Effector memory CD4-positive, alpha-beta T cell (primary cell): ENCODE results near the gene E2F8.

Source experiments
- DNase-seq, 3 donors: peaks; one replicate each; pipeline ENCODE4 v3.0.0-alpha.2; 2020
- H3K27ac ChIP-seq: 2 replicates; pipeline ENCODE4 v1.7.0; 2013; ENCODE audit warnings: mild to moderate bottlenecking, low read length, moderate library complexity; ENCODE audit not compliant: insufficient read depth, poor library complexity, severe bottlenecking
- H3K27me3 ChIP-seq: replicated peaks from 2 replicates; pipeline ENCODE4 v1.7.0; 2013; ENCODE audit warnings: mild to moderate bottlenecking, low read length; ENCODE audit not compliant: insufficient read depth, control insufficient read depth, poor library complexity, severe bottlenecking
- H3K36me3 ChIP-seq: 2 replicates; pipeline ENCODE4 v1.7.0; 2013; ENCODE audit warnings: mild to moderate bottlenecking, low read length, moderate library complexity; ENCODE audit not compliant: control insufficient read depth, insufficient read depth
- H3K4me1 ChIP-seq: 2 replicates; pipeline ENCODE4 v1.7.0; 2013; ENCODE audit warnings: low read length, mild to moderate bottlenecking; ENCODE audit not compliant: control insufficient read depth, insufficient read depth, poor library complexity, severe bottlenecking
- H3K4me3 ChIP-seq: 2 replicates; pipeline ENCODE4 v1.7.0; 2013; ENCODE audit warnings: low read length, low read depth, mild to moderate bottlenecking; ENCODE audit not compliant: insufficient read depth, poor library complexity, severe bottlenecking
- H3K9me3 ChIP-seq: 2 replicates; pipeline ENCODE4 v1.7.0; 2013; ENCODE audit warnings: mild to moderate bottlenecking, low read length, moderate library complexity; ENCODE audit not compliant: control insufficient read depth

The E2F8 gene

DNA sequence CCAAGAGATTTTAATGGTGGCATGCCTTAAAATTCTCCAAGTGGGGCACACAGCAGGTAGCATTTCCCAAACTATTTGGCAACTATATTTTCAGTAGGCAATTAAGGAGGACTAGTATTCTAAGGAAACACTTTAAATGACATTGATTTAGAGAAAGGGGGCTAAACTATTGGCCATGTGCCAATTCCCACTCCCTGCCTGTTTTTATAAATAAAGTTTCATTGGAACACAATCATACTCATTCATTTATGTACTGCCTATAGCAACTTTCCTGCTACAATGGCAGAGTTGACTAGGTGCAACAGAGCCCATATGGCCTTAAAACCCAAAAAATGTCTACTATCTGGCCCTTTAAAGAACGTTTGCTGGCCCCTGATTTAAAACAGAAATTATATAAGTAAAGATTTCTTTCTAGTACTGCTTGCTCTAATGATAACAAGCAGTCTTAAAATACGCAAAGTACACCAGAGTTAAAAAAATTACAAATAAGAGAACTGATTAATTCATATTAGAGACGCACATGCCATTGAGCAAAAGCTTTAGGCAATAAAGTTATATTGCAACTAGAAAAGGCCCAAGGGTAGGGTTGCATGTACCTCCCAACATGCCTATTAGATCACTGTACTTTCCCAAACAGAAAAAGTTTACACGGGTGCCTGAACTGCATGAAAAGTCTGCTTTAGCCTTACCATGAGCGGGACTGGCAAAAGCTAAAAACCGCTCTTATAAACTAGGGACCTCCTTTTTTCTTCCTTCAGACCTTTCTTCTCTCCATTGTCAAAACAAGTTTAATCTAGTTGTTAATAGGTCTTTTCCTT lies 14.2 kb downstream of the E2F8 start:
- H3K36me3 ChIP-seq = no peaks in the 10 kb centered on the region
- no peak overlapping the region for H3K4me3 ChIP-seq
- H3K27me3 ChIP-seq = no peaks in the 10 kb centered on the region
- H3K4me1 ChIP-seq = no peaks in the 10 kb centered on the region
- no peak for DNase-seq
- no peak overlapping the region for H3K27ac ChIP-seq
- no peaks in the 10 kb centered on the region for H3K9me3 ChIP-seq

DNA sequence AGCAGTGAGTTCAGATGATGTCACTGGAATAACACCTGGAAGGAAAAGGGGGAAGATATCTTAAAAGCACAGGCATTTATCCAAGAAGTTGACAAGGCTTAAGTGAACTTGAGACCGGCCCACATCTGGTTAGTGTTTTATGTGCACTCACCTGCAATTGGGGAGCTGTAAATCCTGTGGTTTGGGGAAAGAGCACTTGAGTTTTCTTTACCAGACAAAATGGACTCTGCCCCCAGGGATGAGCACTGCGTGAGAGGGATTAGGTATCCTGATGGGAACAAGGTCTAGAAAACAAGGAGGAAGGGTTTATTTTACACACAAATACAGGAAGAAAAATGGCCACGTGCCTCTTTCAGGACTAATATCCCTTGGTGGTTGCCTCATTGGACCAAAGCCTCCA lies 15.2 kb downstream of the E2F8 start:
- no peaks in the 10 kb centered on the region for H3K4me1 ChIP-seq
- DNase-seq = no peak
- H3K9me3 ChIP-seq = no peaks in the 10 kb centered on the region
- H3K27me3 ChIP-seq = no peaks in the 10 kb centered on the region
- H3K36me3 ChIP-seq = no peaks in the 10 kb centered on the region
- no peak overlapping the region for H3K4me3 ChIP-seq
- no peak overlapping the region for H3K27ac ChIP-seq

DNA sequence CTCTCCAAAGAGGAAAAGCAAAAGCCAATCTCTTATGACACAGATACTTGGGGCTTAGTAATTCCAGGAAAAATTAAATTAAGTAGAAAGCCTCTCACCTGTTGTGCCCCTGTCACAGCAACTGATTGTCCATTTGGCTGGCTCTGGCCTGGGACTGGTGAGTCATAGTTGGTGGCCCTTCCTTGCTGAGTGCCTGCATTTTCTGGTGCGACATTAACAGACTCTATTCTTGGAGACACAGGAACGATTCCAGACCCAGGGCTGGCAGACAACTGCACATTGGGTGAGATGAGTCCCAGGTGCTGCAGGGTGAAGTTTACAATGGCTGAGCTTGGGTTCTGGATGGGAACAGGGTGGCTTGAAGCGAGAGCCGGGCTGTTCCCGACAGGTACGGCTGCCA lies 15.6 kb downstream of the E2F8 start:
- no peaks in the 10 kb centered on the region for H3K9me3 ChIP-seq
- no peaks in the 10 kb centered on the region for H3K36me3 ChIP-seq
- no peak overlapping the region for H3K4me3 ChIP-seq
- H3K27me3 ChIP-seq = no peaks in the 10 kb centered on the region
- H3K4me1 ChIP-seq = no peaks in the 10 kb centered on the region
- H3K27ac ChIP-seq = no peak overlapping the region
- DNase-seq = no peak

GRCh38 chr11:19220903-19221724 lies 19.6 kb downstream of the E2F8 start:
- H3K4me1 ChIP-seq = no peaks in the 10 kb centered on the region
- H3K27me3 ChIP-seq = no peaks in the 10 kb centered on the region
- no peaks in the 10 kb centered on the region for H3K9me3 ChIP-seq
- no peak for DNase-seq
- no peak overlapping the region for H3K4me3 ChIP-seq
- no peaks in the 10 kb centered on the region for H3K36me3 ChIP-seq
- no peak overlapping the region for H3K27ac ChIP-seq

DNA sequence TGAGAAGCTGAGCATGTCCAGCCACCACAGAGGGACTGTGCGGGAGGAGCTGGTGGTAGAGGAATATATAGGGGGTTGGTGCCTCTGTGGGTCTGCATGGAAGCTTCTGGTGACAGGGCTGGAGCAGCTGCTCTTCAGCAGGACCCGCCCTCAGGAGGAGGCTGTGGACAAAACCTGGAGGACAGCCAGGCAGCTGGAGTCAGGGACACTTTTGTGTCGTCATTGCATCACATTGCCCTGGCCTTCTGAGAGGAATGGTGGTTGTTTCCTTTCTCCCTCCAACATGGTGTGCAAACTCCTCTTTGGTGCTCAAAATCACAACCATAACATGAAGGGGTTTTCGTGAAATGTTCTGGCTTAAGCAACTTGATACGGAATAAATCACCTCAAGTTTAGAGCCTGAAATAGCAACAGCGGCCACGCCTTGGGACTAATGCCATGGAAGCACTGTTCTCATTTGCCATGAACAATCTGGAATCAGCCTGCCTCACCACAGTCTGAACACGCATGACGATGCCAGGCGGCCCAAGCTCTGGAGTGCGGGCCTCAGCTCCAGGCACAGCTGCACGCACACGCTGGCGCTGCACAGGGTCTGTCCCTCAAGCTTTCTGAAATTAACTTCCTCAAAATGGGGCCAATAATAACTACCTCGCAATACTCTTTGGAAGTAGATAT lies 21.8 kb downstream of the E2F8 start:
- Histone ChIP-seq H3K9me3 (no peaks in the 10 kb centered on the region), H3K27me3 (no peaks in the 10 kb centered on the region), H3K36me3 (no peaks in the 10 kb centered on the region), H3K4me3 (no peak overlapping the region), H3K27ac (no peak overlapping the region), H3K4me1 (no peaks in the 10 kb centered on the region)
- no peak for DNase-seq

DNA sequence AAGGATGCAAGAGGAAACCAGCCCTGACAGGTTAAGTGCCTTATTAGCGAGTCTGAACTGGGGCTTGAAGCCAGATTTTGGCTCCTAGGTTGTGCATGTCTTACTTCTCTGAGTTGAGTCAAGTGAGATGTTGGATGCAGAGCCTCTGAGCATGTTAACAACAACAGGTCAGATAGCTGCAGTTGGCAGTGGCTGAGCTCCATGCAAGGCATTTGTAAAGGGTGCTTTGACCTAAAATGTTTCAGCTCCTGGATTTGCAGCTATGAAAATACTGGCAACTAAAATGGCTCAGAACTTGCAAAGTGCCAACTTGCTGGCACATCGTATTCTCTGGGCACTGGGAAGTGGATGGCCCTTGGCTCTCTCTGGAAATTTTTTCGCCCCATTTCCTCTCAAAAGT lies 22.5 kb downstream of the E2F8 start:
- no peak overlapping the region for H3K27ac ChIP-seq
- DNase-seq = no peak
- H3K27me3 ChIP-seq = no peaks in the 10 kb centered on the region
- H3K36me3 ChIP-seq = no peaks in the 10 kb centered on the region
- H3K4me1 ChIP-seq = no peaks in the 10 kb centered on the region
- no peaks in the 10 kb centered on the region for H3K9me3 ChIP-seq
- H3K4me3 ChIP-seq = no peak overlapping the region

DNA sequence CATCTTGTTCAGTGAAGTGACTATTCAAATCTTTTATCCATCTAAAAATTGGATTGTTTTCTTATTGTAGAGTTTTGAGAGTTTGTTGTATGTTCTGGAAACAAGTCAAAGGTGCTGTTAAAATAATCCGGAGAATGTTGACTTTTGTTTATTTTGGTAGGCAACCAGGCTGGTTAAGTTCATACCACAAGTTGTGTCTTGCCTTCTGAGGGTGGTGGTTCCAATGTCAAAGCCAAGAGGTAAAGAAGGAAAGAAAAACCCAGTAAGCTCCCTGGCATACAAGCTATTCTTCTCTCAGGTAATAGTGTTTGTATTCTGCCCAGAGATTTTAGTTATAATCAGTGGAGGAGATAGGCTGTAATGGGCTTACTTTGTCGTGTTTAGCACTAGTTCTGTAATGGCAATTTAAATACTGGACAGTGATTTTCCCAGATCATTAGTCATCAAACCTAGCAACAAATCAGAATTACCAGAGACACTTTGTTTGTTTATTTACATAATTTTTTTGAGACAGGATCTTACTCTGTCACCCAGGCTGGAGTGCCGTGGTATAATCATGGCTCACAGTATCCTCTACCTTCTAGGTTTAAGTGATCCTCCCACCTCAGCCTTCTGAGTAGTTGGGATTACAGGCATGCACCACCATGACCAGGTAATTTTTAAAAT lies 23.9 kb downstream of the E2F8 start:
- Histone ChIP-seq H3K27me3 (no peaks in the 10 kb centered on the region), H3K4me1 (no peaks in the 10 kb centered on the region), H3K4me3 (no peak overlapping the region), H3K9me3 (no peaks in the 10 kb centered on the region), H3K27ac (no peak overlapping the region), H3K36me3 (no peaks in the 10 kb centered on the region)
- DNase-seq = no peak

DNA sequence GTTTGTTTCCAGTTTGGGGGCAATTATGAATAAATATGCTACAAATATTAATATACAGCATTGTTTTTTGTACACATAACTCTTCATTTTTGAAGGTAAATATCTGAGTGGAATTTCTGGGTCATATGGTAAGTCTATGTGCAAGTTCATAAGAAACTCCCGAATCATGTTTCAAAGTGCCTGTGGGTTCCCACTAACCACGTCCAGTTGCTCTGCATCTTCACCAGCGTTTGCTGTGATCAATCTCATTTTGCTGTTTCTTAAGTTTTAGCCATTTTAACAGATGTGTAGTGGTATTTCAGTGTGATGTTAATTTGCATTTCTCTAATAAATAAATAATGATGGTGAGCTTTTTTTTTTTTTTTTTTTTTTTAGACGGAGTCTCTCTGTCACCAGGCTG lies 24.7 kb downstream of the E2F8 start:
- H3K4me1 ChIP-seq = no peaks in the 10 kb centered on the region
- no peaks in the 10 kb centered on the region for H3K9me3 ChIP-seq
- H3K4me3 ChIP-seq = no peak overlapping the region
- no peaks in the 10 kb centered on the region for H3K36me3 ChIP-seq
- H3K27ac ChIP-seq = no peak overlapping the region
- no peak for DNase-seq
- H3K27me3 ChIP-seq = no peaks in the 10 kb centered on the region

DNA sequence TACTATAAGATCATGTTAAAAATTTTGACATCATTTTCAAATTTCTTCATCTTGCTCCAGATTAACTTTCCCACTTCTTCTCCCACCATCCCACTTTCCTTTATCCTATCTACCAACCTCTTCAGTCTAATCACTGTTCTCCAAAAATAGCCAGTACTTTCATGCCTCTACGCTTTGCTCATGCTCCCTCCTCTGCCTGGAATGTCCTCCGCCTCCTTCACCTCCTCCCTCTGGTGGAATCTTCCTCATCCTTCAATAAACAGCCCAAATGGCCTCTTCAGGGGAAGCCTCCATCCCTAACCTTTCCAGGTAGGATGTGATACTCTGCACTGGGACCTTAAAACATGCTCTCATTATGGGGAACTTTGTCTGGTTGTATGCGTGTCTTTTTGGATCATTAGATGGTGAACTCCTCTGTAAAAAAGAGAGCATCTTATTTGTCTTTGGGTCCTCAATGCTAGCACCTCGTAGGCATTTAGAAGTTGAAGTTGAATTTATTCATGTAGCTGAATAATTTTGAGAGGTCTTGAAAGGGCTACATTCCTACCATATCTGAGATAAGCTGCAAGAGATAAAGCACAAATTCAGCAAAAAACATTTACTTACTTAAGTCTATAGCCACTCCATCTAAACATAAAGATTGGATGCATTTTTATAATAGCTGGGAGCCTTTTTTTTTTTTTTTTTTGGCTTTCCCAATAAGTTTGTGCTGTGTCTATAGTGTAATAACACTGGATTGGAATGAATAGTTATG lies 31.0 kb downstream of the E2F8 start:
- H3K9me3 ChIP-seq = no peaks in the 10 kb centered on the region
- H3K36me3 ChIP-seq = no peaks in the 10 kb centered on the region
- no peaks in the 10 kb centered on the region for H3K4me1 ChIP-seq
- H3K27me3 ChIP-seq = no peaks in the 10 kb centered on the region
- DNase-seq = no peak
- H3K4me3 ChIP-seq = no peak overlapping the region
- H3K27ac ChIP-seq = no peak overlapping the region
